Measurements from ENCODE around the gene RTN4IP1.

DNA sequence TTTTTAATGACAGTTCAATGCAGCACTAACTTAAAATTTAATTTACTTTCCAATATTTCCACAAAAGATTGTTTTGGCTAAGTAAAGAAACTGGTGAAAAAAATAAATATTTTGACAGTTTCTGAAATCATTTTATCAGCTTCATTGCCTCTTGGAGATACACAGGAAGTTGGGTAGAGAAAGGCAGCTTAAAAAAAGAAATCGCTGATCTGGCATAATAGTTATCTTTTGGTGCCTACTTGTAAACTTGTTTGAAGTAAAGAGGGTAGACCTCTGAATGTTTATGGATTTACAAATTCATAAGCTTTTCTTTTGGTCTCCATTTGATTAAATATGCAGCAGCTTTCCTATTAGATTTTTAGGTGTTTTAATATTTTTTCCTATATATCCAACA lies 103.4 kb downstream of the RTN4IP1 start:
- no peak for TF ChIP-seq ZNF274 (IDR thresholded peaks at IDR 0.05; ENCODE audit: low read depth, low read length)
- no peak for TF ChIP-seq YY1 (IDR thresholded peaks at IDR 0.05; ENCODE audit: insufficient read depth, insufficient read length)
- no peak for TF ChIP-seq SUZ12 (IDR thresholded peaks at IDR 0.05; ENCODE audit: extremely low read depth, insufficient read depth, insufficient read length)
